GM18517 (cell line): ENCODE results near the gene HOXD11.

Experiments
- ATAC-seq: cut with Tn5 transposase; IDR thresholded peaks from one replicate; pipeline ENCODE4 v1.9.1; 2021; ENCODE audit warnings: mild to moderate bottlenecking, moderate library complexity; ENCODE audit not compliant: unreplicated experiment

Gene HOXD11

DNA sequence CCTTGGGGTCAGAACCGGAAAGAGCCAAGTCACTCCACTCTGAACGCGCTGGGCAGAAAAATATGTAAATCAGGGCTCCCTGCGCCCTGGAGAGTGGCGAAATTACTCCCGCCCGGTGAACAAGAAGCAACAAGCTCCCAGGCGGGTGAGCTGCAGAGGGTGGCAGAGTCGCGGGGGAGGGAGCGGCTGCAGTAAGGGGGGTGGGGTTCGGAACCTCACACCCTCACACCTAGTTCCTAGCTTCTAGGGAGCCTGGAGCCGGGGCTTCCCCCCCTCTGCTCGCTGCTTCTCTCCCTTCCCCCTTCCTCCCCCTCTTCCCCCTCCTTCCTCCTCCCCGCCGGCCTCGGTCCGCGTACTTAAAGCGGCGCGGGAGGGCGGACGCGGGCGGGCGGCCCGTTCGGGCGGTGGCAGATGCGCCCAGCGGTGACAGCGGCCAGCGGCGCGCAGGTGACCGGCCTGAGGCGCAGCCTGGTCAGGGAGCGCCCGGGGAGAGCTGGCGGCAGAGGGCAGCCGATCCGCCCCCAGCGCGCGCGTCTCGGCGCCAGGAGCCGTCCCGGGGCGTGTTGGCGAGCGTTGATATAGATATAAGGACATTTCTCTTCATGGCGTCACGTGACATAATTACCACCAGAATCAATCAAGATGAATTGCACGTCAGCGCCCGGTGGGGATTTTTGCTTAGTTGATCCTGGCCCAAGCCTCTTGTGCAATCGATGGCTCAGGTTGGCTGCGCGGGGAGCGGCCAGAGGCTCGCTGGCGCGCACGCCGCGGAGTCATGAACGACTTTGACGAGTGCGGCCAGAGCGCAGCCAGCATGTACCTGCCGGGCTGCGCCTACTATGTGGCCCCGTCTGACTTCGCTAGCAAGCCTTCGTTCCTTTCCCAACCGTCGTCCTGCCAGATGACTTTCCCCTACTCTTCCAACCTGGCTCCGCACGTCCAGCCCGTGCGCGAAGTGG lies at the start of gene HOXD11:
HOXD11 (plus strand) TSS at position 700 of the 959 bp plus-strand sequence; CDS start at position 776, 76 bp downstream.
- ATAC-seq, result no peak

DNA sequence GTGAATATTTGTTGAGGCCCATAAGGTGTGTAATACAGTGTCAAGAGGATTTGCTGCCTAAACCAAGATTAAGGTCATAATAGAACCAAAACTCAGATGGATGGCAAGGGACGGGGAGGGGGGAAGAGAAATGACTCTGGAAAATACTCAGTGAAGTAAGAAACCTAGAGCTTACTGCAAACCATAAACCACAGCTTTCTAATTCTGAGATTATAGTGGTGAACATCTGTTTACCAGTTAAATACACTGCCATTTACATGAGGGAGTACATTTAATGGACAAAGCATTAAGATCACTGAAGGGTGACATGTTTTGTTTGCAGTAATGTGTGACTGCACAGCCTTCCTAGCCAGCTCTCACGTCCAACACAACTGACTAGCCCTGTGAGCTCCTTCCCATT lies 43.1 kb upstream of the HOXD11 start:
- ATAC-seq, result no peak

DNA sequence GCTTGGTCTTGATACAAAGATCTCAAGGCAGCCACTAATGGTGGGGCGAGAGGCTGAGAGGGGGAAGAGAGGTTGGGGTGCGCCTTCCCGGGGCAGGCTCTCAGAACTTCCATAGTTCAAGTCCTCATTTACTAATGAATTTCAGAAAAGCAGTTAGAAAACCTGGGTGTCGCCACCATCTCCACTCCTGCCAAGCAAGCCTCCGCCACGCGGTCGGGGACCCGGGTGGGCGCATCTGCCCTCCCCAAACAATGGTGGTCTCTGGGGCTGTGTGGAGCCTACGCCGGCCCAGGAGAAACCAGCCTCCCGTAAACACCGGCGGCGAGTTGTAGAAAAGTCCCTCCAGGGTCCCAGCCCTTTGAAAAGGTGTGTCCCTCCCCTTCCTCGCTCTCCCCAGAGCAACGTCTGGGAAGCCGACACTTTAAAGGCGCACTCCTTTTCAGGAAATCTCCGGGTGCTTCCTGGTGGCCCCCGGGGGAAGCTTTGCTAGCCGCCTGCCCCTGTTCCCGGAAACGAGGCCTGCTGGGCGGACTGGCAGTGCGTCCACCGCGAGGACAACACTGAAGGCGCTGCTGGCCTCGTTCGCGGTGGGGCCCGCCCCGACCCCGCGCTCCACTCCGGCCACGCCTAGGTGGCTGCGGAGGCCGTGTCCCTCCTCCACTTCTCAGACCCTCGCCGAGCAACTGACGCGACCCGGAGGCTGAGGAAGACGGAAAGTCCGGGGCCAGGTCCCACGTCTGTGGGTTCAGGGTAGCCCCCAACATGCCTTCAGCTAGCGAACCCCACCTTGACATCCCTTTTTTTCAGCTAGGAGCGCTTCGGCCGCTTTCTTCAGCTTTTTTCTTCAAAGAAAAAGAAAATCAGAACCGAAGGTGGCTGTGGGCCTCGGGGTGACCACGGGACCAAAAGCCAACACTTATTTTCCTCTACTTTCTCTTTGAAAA lies 40.2 kb upstream of the HOXD11 start:
- no peak for ATAC-seq

DNA sequence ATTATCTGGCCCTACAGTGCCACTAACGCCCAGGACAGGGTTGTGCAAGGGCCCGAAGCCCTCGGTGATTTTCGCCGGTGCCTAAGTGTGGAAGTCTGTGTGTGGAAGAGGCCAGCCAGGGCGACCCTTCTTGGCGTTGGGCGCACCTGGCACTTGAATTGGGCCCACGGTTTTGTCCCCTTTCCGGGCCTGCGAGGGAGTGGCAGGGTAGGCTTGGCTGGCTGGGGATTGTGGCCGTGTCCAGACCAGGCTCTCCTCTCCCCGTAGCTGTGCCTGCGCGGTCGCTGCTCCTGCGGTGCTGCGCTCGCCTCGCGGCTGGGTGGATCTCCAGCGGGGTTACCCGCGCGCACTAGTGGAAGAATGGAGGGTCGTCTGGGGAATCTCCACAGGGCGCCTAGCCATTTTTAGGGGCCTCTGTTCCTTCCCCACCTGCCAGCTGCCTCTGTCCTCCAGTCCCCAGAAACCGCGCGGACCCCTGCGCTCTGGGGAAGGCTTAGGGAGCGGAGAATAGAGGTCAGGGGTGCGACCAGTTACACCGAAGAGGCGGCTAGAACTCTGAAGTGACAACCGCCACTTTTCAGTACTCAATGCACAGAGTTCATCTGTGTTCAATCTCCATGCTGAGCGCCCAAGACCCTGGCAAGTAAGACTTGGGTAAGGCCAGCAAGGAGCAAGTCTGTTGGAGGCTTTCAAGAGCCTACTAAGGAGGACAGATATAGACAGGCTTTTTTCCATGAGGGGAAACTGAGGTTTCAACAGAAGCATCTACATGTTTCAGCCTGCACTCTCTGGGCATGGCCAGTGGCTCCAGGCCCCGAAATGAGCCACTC lies 39.3 kb upstream of the HOXD11 start:
- ATAC-seq, result no peak

DNA sequence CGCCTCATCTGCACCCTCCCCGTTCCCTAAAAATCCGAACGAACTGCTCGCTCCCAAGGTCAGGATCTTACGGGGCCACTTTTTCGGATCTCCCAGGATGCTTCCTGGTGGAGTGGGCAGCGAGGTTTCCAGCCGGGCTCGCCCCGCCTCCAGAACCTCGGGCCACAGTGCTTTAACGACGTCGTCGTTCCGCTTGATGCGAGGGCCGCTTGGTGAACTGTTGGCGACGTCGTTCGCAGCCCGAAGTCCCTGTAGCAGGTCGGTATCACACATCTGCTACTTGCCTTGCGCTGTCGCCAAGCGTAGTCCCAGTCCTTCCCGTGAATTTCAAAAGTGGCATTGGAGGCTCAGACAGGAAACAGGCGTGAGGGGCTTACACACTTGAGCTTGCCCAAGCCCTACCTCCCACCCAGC lies 38.7 kb upstream of the HOXD11 start:
- ATAC-seq, result no peak

DNA sequence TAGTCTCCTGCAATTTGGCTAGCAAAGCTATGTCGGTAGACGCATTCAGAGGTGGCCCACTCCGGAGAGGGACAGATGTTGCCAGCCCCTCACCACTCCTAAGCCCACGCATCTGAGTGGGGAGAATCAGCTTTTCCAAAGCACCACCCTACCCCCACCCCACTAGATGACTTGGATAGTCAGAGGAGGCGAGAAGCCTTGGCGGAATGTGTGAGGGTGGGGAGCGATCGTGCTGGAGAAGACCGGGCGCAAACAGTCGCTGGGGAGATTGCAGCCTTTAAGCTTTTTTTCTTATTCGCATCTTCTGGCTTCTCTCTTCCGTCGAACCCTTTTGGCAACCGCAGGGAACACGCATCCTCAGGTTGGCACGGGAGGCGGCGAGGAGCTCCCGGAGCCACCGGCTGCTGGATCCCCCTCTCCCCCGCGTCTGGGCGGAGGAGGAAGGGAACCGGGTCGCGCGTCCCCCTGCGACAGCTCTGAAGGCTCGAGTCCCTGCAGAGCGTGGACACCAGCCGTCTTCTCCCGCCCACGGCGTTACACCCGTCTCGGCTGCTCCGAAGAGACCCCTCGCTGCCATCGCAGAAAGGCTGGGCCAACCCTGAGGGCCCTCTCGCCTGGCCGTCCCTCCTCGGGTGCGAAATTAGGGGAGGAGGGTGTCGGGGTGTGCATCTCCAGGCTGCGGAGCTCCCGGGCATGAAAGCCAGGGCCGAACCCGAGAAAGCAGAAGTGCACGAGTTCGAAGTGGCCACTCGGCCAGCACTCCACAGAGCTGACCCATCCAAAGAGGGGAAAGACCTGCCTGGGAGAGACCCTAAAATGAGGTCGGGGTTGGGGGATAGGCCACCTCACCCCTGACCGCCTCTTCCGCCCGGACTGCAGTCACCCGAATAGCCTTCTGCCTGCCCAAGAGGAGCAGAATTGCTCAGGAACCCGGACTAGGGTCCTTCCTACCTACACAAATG lies 35.5 kb upstream of the HOXD11 start:
- no peak for ATAC-seq

DNA sequence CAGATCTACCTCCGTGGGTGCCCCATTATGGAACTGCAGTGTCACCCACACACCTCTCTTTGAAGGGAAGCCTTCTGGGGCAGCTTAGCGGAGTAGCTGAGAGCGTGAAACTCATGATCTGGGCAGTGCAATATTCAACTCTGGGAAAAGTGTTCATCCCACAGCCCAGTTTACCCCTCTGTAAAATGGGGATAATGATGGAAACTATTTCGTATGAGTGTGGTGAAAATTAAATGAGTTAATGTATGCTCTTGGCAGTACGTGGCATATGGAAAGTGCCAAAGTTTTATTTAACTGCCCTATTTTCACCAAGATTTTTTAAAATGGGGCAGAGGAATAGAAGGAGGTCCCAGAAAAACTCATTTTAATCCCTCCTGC lies 34.8 kb upstream of the HOXD11 start:
- ATAC-seq, result no peak

DNA sequence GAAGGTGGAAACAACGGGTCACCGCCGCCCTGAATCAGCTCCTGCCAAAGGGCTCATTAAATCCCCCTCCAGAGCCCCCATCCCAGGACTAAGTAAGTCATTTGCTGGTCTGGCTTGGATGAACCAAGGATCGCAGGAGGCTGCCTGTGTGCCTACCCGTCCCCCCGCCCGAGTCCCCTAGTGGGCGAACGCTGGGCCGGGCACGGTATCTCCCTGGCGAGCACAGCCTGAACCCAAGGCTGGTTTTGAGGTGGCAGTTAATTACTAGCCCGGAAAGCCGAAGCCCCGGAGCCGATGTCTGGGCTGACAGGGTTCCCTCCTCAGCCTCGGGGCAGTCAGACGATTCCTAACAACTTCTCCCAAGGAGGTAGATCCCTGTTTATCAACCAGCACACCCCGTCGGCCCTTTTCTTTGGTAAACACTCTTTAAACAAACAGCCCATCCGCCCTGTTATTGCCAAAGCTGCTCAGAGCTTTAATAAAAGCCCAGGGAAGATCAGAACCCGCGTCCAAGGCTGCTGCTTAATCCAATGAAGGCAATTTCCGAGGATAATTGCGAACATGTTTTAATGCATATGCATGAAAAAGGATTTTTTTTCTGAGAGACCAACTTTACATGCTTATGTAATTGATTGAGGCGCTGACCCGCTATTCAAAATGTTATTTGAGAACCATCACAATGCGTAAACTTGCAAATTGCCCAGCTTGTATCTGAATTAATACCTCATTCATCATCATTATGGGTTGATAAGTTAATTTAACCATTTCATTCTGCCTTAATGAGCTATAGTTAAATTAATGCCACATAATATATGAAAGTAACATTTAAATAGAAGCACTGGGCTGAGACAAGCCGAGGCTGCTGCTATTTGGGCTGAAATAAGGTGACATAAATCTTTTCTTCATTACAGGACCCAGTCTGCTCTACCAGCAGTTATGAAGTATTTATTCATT lies 33.9 kb upstream of the HOXD11 start:
- ATAC-seq, result no peak

DNA sequence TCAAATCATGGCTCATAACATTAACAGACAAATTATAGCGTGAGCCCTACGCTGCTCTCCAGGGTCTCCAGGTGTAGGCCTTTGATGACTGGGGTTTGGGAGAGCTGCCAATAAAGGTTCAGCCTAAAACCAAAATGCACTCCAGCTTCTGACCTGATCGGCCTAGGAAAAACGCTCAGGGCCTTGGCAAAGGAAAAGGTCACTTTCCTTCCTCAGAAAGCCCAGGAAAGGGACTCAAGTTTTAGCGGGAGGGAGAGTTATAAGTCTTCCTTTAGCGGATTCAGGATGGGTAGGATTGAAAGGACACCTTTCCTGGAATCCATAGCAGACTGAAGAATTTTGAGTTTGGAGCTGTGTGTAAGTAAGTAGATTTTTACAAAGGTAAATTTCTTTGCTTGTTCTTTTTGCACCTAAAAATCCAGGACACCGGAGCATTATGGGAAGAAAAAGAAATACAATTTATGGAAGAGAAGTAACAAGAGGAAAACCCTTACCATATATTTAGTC lies 32.1 kb upstream of the HOXD11 start:
- no peak for ATAC-seq

DNA sequence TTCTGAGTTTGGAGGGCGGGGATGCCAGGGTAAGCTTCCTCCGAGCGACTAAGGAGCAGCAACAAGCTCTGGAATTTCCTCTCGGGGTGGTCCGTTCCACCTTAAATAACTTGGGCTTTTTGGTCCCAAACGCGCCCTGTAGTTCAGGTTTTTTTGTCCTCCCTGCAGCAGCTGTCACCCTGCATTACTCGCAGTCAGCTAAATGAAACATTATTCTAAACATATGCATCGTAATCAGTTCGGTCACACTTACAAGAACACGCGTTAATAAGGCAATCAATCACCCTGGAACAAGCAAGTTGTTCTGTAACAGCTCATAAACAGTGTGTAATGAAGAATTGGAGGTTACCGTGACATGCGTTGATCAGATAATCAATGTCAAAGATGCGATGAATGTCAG lies 31.6 kb upstream of the HOXD11 start:
- no peak for ATAC-seq

DNA sequence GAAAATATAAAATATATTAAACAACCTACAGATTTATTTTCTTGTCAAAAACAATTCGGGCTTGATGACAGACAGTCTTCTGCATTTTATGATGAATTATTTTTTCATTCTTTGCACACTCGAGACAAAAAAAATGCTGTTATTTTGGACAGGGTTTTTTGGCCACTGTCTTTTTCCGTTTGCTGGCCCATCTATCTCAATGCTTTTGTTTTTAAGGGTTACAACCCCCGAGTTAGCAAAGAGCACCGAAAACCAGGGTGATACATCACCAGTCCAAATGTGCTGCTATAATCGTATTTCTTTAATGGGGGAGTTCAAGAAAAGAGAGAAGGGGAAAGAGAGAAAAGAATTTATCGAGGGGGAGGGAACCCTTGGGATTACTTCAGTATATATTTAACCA lies 31.0 kb upstream of the HOXD11 start:
- ATAC-seq, result no peak

DNA sequence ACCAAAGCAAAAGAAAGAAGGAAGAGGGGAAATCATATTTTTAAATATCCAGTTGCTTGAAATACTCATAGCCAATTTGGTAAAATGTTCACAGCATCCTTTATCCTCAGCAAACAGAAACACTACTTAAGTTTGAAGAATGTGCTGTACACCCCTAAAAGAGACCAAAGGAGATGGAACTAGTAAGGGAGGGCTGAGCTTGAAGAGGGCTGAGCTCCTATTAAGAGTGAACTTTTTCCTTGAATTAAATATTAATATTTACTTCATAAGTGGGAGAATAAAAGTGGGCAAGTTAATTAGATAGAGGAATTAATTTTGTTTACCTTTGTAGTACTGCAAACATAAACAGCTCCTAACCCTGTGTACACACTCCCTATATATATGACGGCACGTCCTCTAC lies 30.3 kb upstream of the HOXD11 start:
- no peak for ATAC-seq

DNA sequence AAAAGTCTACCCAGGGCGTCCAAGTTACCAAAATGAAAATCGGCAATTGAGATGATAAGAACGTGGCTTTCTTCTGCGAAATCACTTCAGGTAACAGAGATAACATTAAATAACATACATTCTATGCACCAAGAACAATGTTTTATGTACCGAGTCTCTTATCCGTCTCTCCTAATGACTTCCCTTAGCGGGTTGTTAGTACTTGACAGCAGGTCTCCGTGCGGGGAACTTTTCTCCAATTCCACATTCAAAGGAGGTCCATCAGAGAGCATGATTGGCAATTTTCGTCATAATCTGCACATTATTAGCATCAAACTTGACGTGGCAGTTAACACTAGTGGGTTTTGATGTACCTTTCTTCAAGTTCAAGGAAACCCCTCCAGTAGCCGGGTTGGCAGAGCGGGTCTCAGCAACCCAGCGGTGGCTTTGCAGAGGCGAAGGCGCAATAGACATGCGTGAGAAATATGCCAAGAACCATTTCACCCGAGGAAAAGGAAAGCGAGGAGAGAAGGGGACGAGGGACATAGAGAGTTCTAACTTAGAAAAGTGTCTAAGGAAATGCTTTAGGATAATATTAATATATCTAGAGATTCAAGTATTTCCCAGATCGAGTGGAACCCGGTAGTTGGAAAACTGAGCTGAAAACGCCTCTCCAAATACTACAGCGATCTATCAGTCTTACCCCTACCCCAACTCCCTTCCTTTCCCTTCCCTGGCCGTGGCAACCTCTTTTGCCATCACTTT lies 28.4 kb upstream of the HOXD11 start:
- ATAC-seq, result no peak

DNA sequence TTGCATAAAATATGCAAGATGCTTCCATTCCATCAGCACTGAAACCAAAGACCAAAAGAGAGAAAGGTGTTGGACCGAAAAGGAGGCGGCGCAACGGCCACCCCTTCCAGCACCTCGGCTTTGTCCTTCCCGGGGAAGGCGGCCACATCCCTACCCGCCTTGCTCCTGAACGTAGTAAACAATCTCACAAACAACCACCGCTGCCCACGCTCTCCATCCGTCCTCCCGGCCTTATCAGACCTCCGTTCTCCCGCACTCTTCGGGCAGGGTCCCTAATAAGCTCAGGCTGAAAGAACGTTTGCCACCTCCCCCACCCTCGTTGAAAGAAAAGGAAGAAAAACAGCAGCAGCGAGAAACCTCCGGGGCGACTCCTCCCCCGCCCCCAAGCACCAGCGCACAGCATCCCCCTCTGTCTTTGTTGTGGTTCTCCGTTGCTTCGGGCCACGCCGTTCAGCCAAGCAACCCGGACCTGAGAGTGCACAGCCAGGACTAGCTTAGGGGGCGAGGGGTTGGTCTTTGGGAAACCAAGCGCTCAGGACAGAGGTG lies 27.7 kb upstream of the HOXD11 start:
- no peak for ATAC-seq

DNA sequence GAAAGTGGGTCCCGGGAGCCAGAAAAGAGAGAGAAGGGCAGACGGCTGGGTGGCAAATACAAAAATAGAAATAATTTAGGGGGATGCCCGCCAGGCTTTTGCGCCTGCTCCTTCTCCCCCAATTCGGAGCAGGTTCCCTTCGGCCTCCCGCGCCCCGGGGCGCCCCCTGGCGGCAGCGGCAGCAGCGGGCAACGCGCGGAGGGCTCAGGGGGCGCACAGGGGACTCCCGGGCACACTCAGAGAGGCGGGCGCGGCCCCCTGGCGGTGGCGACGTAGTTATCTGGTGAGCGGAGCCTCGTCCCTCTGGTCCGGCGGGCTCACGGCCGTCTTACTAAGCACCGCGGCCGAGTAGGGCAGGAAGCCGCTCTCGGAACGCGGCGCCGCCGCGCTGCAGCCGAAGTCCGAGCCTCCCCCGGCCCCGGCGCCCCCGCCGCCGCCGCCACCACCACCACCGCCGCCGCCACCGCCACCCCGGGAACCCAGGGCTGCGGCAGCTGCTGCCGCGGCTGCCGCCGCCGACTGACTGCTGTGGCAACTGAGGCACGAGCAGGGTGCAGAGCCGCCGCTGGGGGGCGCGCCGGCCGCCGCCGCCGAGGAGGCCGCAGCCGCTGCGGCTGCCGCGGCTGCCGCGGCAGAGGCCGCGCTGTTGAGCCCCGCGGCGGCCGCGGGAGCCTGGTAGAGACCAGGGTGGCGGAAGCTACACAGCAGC lies 27.1 kb upstream of the HOXD11 start:
- no peak for ATAC-seq

DNA sequence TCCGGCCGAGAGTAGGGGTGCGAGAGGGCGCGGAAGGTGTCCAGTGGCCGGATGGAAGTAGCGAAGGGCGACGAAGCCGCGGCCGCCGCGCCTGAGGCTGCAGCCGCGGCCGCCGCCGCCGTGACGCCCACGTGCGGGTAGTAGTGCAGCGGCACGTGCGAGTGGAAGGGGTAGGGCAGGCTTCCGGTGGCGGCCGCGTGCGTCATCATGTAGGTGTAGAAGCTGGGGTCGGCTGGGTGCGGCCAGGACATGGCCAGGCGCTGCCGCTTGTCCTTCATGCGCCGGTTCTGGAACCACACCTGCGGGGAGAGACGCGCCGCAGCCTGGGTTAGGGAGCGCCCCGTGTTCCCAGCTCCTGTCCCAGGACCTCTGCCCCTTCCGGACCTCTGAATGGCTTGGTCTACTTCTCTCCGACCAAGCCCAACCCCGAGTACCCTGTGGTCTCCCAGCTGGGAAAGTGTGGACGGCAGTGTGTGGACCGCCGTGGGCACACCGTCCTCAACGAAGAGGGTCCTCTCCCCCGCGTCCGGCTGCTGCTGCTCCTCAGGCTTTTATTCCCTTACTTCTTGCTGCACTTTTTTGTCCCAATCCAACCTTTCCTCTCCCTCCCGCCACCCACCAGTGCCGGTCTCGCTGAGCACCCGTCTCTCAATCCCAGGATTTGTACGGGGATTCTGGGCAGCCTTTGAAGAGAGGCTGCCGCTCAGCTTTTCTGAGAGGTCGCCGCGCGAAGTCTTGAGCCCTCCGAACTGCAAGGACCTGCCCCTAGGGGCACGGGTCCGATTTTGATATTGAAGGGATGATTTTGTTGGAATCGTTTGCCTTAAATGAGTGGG lies 26.3 kb upstream of the HOXD11 start:
- ATAC-seq, result no peak
